ENCODE measurements around the gene DDIT3. TPM values are rescaled to one million over a fixed set of nuclear protein-coding genes. Genes with fewer than 3 reads are reported as not detected.

The DDIT3 gene
- total and polyA plus RNA-seq, 2 of the 8 experiments (the other 6 are each of a cell fraction or from before 2014, with no cell fraction given): 4.9 to 5.7 TPM

DNA sequence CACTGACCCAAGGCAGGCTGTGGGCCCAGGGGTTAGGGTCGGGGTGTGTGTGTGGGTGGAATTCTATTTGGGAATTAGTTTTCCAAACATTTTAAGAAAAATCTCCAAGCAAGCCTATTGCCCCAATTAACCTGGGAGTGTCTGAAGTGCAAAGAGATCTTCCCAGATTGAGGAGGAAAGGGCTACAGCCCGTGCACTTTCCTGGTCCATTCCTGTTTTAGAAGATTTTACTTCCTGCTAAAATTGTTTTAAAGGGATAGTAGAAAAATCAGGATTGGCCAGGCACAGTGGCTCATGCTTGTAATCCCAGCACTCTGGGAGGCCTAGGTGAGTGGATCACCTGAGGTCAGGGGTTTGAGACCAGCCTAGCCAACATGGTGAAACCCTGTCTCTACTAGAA lies 21.4 kb upstream of the DDIT3 start:
- Histone ChIP-seq H3K79me2 (ENCODE audit: control insufficient read depth in 1 of 2, insufficient read depth in 2 of 2, low read length in 2 of 2) (peaks cover 4 to 25% of the 10 kb centered on the region in 2 experiments; a peak in 3 of 4 replicates), H3K27ac (ENCODE audit: low read depth, low read length) (no peak overlapping the region), H3K4me2 (ENCODE audit: insufficient read depth in 1 of 2, low read depth in 2 of 2, low read length in 2 of 2) (no peak overlapping the region), H2BK15ac (ENCODE audit: low read length) (no peak overlapping the region), H2BK12ac (ENCODE audit: low read depth, low read length) (no peak overlapping the region), H4K8ac (ENCODE audit: extremely low read depth, insufficient read depth, low read length) (no peak overlapping the region), H3K23ac (ENCODE audit: insufficient read length) (no peak overlapping the region), H3K27me3 (replicated peaks in 1 of 4; ENCODE audit: control insufficient read depth in 3 of 4, extremely low read depth in 1 of 4, insufficient read depth in 3 of 4, low read length in 3 of 4) (no peaks in the 10 kb centered on the region), H3K23me2 (ENCODE audit: low read depth, low read length) (peaks cover 6% of the 10 kb centered on the region), H4K91ac (replicated peaks; ENCODE audit: insufficient read length, low read length) (no peak overlapping the region), H3K79me1 (ENCODE audit: low read depth, low read length) (peaks cover 8% of the 10 kb centered on the region; the same call in 1 of the 2 replicates), H3K56ac (replicated peaks; ENCODE audit: insufficient read length, low read depth, low read length) (no peak overlapping the region), H3K4ac (replicated peaks; ENCODE audit: insufficient read length, low read depth, low read length) (no peak overlapping the region), H4K20me1 (replicated peaks in 1 of 2; ENCODE audit: control insufficient read depth in 1 of 2, insufficient read depth in 2 of 2, low read length in 2 of 2) (peaks cover 2 to 17% of the 10 kb centered on the region in 2 experiments), H2AK5ac (ENCODE audit: low read depth, low read length) (no peak overlapping the region), H3K4me1 (replicated peaks in 1 of 4; ENCODE audit: control insufficient read depth in 3 of 4, insufficient read depth in 4 of 4, low read length in 3 of 4) (peaks cover 0 to 9% (median 4%) of the 10 kb centered on the region in 4 experiments; a peak in 5 of 7 replicates), H4K5ac (ENCODE audit: insufficient read length, low read depth, low read length) (no peak overlapping the region), H2BK20ac (ENCODE audit: low read length) (no peak overlapping the region), H3K36me3 (ENCODE audit: control insufficient read depth in 2 of 4, insufficient read depth in 4 of 4, low read length in 3 of 4) (peaks cover 0 to 9% (median 5%) of the 10 kb centered on the region in 4 experiments; a peak in 6 of 8 replicates), H2BK5ac (ENCODE audit: low read depth, low read length) (no peak overlapping the region), H3K18ac (ENCODE audit: extremely low read depth, low read length) (no peak overlapping the region), H2AFZ (ENCODE audit: low read length) (no peak overlapping the region), H3K4me3 (ENCODE audit: extremely low read depth in 1 of 4, insufficient read depth in 2 of 4, low read depth in 3 of 4, low read length in 4 of 4) (no peak overlapping the region), H3K14ac (ENCODE audit: insufficient read length) (no peak overlapping the region), H2BK120ac (replicated peaks; ENCODE audit: low read depth, low read length) (no peak overlapping the region), H3K9ac (replicated peaks in 1 of 4; ENCODE audit: extremely low read depth in 1 of 4, low read depth in 3 of 4, low read length in 3 of 4) (no peak overlapping the region), H3K9me3 (ENCODE audit: insufficient read depth in 2 of 2, low read depth in 1 of 2, low read length in 1 of 2) (no peaks in the 10 kb centered on the region)
- WGBS, 2 experiments (ENCODE audit: extremely low coverage in 1 of 2, insufficient coverage in 1 of 2, insufficient read length in 1 of 2, insufficient replicate concordance in 2 of 2, low coverage in 1 of 2, low lambda C conversion rate in 2 of 2, missing lambda C conversion rate in 1 of 2): 90% methylated on average over 2 of the region's 2 CpGs; no CpG with 5 or more reads in 1 of the 2 experiments
- DNase-seq (ENCODE audit: low read depth in 1 of 2, low spot score in 2 of 2): no peak
- FAIRE-seq: no peak
- TF ChIP-seq SUZ12 (IDR thresholded peaks at IDR 0.05; ENCODE audit: low read length) (no peak), CEBPB (IDR thresholded peaks at IDR 0.05; ENCODE audit: low read depth, low read length) (no peak), BACH1 (IDR thresholded peaks at IDR 0.05; ENCODE audit: low read length) (no peak), RNF2 (IDR thresholded peaks at IDR 0.05; ENCODE audit: borderline replicate concordance, low read depth, low read length, missing control alignments, poor library complexity, severe bottlenecking) (no peak)
- ChIA-PET CTCF (ENCODE audit: partially characterized antibody) (interaction anchor here (1.0 to 1.9 kb wide), 2 partner anchors 10 to 13 kb away, joined by 4 to 5 read pairs; no protein-coding TSS in a partner anchor), POLR2A (ENCODE audit: partially characterized antibody) (interaction anchor here (0.6 to 6.6 kb wide), 4 partner anchors 13 to 55 kb away, joined by 3 to 56 read pairs (median 38); partner anchors contain the start of genes DDIT3 and MBD6)

Measured in H1 (cell line).